KMS-11 (cell line): ENCODE data around the gene MADD.

Experiments
- H2AFZ ChIP-seq: fragments of 200-600 bp; sonication (generic); 2 replicates; pipeline ENCODE4 v1.6.1; 2016; ENCODE audit warnings: antibody characterized with exemption, mixed run types, low read depth
- H3K27ac ChIP-seq: fragments of 200-600 bp; sonication (generic); 2 replicates; pipeline ENCODE4 v1.6.1; 2016; ENCODE audit warnings: mild to moderate bottlenecking, mixed run types
- H3K27me3 ChIP-seq: fragments of 200-600 bp; sonication (generic); 2 replicates; pipeline ENCODE4 v1.6.1; 2017; ENCODE audit warnings: mild to moderate bottlenecking, low read depth, mixed run types, moderate library complexity; ENCODE audit not compliant: insufficient read depth
- H3K36me3 ChIP-seq: fragments of 200-600 bp; sonication (generic); 2 replicates; pipeline ENCODE4 v1.6.1; 2017; ENCODE audit warnings: mild to moderate bottlenecking, mixed run types; ENCODE audit not compliant: insufficient read depth
- H3K4me1 ChIP-seq: fragments of 200-600 bp; sonication (generic); 2 replicates; pipeline ENCODE4 v1.6.1; 2016; ENCODE audit warnings: mild to moderate bottlenecking, low read depth, mixed run types; ENCODE audit not compliant: poor library complexity, severe bottlenecking
- H3K4me2 ChIP-seq: fragments of 200-600 bp; sonication (generic); 2 replicates; pipeline ENCODE4 v1.7.0; 2016; ENCODE audit warnings: mild to moderate bottlenecking, mixed run types
- H3K4me3 ChIP-seq: fragments of 200-600 bp; sonication (generic); IDR thresholded peaks from 2 replicates; pipeline ENCODE4 v1.6.1; 2017; ENCODE audit warnings: low read depth, low read length, mixed read lengths; ENCODE audit not compliant: insufficient read depth
- H3K79me2 ChIP-seq: fragments of 200-600 bp; sonication (generic); 2 replicates; pipeline ENCODE4 v1.6.1; 2016; ENCODE audit warnings: low read depth, mixed run types; ENCODE audit not compliant: insufficient read depth
- H3K9ac ChIP-seq: fragments of 200-600 bp; sonication (generic); 2 replicates; pipeline ENCODE4 v1.6.1; 2016; ENCODE audit warnings: mild to moderate bottlenecking, mixed run types
- H4K20me1 ChIP-seq: fragments of 200-600 bp; sonication (generic); 2 replicates; pipeline ENCODE4 v1.6.1; 2016; ENCODE audit warnings: mild to moderate bottlenecking, mixed run types; ENCODE audit not compliant: insufficient read depth
- CTCF ChIP-seq: fragments of 200-600 bp; sonication (generic); conservative IDR thresholded peaks from 2 replicates; pipeline ENCODE4 v1.6.1; 2017; ENCODE audit warnings: low read depth, mild to moderate bottlenecking, antibody characterized with exemption, low read length, moderate library complexity, mixed read lengths

Gene MADD

DNA sequence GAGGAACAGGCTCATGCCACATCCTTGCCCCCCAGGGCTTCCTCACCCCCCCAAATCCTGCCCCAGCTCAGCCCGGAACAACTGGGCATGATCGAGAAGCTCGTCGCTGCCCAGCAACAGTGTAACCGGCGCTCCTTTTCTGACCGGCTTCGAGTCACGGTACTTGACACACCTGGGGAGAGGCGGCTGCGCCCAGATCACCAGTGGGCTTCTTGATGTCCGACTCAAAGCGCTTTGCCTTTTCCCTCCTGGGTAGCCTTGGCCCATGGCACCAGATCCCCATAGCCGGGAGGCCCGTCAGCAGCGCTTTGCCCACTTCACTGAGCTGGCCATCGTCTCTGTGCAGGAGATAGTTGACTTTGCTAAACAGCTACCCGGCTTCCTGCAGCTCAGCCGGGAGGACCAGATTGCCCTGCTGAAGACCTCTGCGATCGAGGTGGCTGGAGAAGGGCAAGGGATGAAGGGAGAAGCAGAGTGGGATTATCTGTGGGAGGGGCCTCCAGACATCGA lies 8.6 kb upstream of the MADD start:
- H3K4me1 ChIP-seq: no peaks in the 10 kb centered on the region
- H3K79me2 ChIP-seq: no peaks in the 10 kb centered on the region
- H3K4me3 ChIP-seq: no peak overlapping the region
- no peak for TF ChIP-seq CTCF
- H3K4me2 ChIP-seq: no peak overlapping the region
- H3K36me3 ChIP-seq: no peaks in the 10 kb centered on the region
- no peak overlapping the region for H3K27ac ChIP-seq
- no peaks in the 10 kb centered on the region for H3K27me3 ChIP-seq
- H4K20me1 ChIP-seq: no peaks in the 10 kb centered on the region
- H3K9ac ChIP-seq: no peak overlapping the region
- H2AFZ ChIP-seq: no peak overlapping the region

- H3K4me2 ChIP-seq: no peak overlapping the region
- no peak overlapping the region for H2AFZ ChIP-seq
- no peaks in the 10 kb centered on the region for H3K27me3 ChIP-seq
- no peak for TF ChIP-seq CTCF
- H3K4me1 ChIP-seq: peaks cover 7% of the 10 kb centered on the region
- H3K4me3 ChIP-seq: no peak overlapping the region
- H3K27ac ChIP-seq: no peak overlapping the region
- no peaks in the 10 kb centered on the region for H4K20me1 ChIP-seq
- no peak overlapping the region for H3K9ac ChIP-seq
- H3K36me3 ChIP-seq: no peaks in the 10 kb centered on the region
- no peaks in the 10 kb centered on the region for H3K79me2 ChIP-seq
Observed at GRCh38 chr11:47264119-47264518, 5.8 kb upstream of the MADD start.

GRCh38 chr11:47264521-47264920 lies 5.4 kb upstream of the MADD start:
- H3K4me2 ChIP-seq: no peak overlapping the region
- H3K4me3 ChIP-seq: no peak overlapping the region
- no peak overlapping the region for H3K9ac ChIP-seq
- no peaks in the 10 kb centered on the region for H3K27me3 ChIP-seq
- no peaks in the 10 kb centered on the region for H4K20me1 ChIP-seq
- no peaks in the 10 kb centered on the region for H3K79me2 ChIP-seq
- H3K36me3 ChIP-seq: no peaks in the 10 kb centered on the region
- no peak for TF ChIP-seq CTCF
- no peak overlapping the region for H2AFZ ChIP-seq
- H3K27ac ChIP-seq: no peak overlapping the region
- peaks cover 8% of the 10 kb centered on the region for H3K4me1 ChIP-seq

GRCh38 chr11:47267876-47268275 lies 2.1 kb upstream of the MADD start:
- Histone ChIP-seq H3K36me3 (no peaks in the 10 kb centered on the region), H3K4me1 (peaks cover 33% of the 10 kb centered on the region), H3K4me2 (no peak overlapping the region), H3K27ac (no peak overlapping the region), H3K79me2 (peaks cover 18% of the 10 kb centered on the region), H2AFZ (no peak overlapping the region), H4K20me1 (no peaks in the 10 kb centered on the region), H3K9ac (no peak overlapping the region), H3K4me3 (no peak overlapping the region), H3K27me3 (no peaks in the 10 kb centered on the region)
- TF ChIP-seq CTCF: no peak
